HG02981 (cell line): Measurements from ENCODE around the gene UBTF.

ENCODE experiments used
- ATAC-seq: cut with Tn5 transposase; IDR thresholded peaks from one replicate; pipeline ENCODE4 v1.9.1; 2021; ENCODE audit warnings: mild to moderate bottlenecking, moderate library complexity; ENCODE audit not compliant: unreplicated experiment

Gene UBTF

GRCh38 chr17:44174427-44174826 lies 45.0 kb downstream of the UBTF start:
- no peak for ATAC-seq

- ATAC-seq, result no peak
Observed at GRCh38 chr17:44171931-44172455, 47.5 kb downstream of the UBTF start.

- ATAC-seq, result no peak
Observed at GRCh38 chr17:44170499-44171201, 48.8 kb downstream of the UBTF start, which contains the start of gene ASB16. TSS of gene ASB16 (plus strand) at chr17:44170704. CDS start at chr17:44170790, 86 bp downstream.

- no peak for ATAC-seq
Observed at GRCh38 chr17:44170135-44170498, 49.4 kb downstream of the UBTF start.

- no peak for ATAC-seq
Observed at GRCh38 chr17:44167181-44167861, 52.2 kb downstream of the UBTF start.

- ATAC-seq, result no peak
Observed at GRCh38 chr17:44164476-44164875, 55.0 kb downstream of the UBTF start.

GRCh38 chr17:44159519-44160210 lies 59.8 kb downstream of the UBTF start:
- no peak for ATAC-seq

- ATAC-seq, result no peak
Observed at GRCh38 chr17:44155488-44155887, 64.0 kb downstream of the UBTF start.
